GM12878 (cell line): ENCODE measurements around the gene ZNG1C. TPM values are rescaled to one million over a fixed set of nuclear protein-coding genes. Genes with fewer than 3 reads are reported as not detected.
"Not testable (repeated sequence)": the region's sequence is repeated elsewhere in the genome, so short reads cannot be mapped to it uniquely, and the experiment has no call there.

Experiments
- ATAC-seq: fragments of 200-7000 bp; cut with Tn5 transposase; 3 replicates; pipeline ENCODE4 v1.9.1; 2020; ENCODE audit warnings: mild to moderate bottlenecking, moderate library complexity
- BruUV-seq: library from RNA; stranded (reverse); fragments of 400-500 nt; replicated peaks from 2 replicates; lab custom pipeline; 2021; lab: Mats Ljungman, UMichigan
- CTCF ChIA-PET: fragments of 300-600 bp; sonication (Branson Sonifier 250); formaldehyde crosslinking; extraction: SDS; loops from one replicate; lab custom pipeline; 2021; ENCODE audit warnings: inconsistent platforms; lab: Yijun Ruan, JAX
- POLR2A ChIA-PET: fragments of 350-600 bp; formaldehyde crosslinking; extraction: SDS; loops from one replicate; lab custom pipeline; 2021; ENCODE audit warnings: inconsistent platforms; lab: Charles Lee
- RAD21 ChIA-PET: fragments of 300-600 bp; sonication (Branson Sonifier 250); formaldehyde crosslinking; loops from one replicate; lab custom pipeline; 2023; ENCODE audit warnings: antibody characterized with exemption; ENCODE audit not compliant: unreplicated experiment; lab: Charles Lee
- SMC1A ChIA-PET: fragments of 300-600 bp; sonication (Branson Sonifier 250); formaldehyde crosslinking; loops from one replicate; lab custom pipeline; 2023; ENCODE audit not compliant: unreplicated experiment, uncharacterized antibody; lab: Charles Lee
- DNase-seq: peaks from one replicate; pipeline ENCODE4 v3.0.0-alpha.2; 2011; ENCODE audit warnings: low read depth, low spot score
- FAIRE-seq: peaks from 3 replicates; lab custom pipeline; 2011; peaks lifted over from hg19 to GRCh38; lab: Jason Lieb, UNC
- H2AFZ ChIP-seq: 2 replicates; pipeline ENCODE4 v1.6.0; 2011; ENCODE audit warnings: low read depth, low read length, control low read depth; ENCODE audit not compliant: control insufficient read depth
- H3K27ac ChIP-seq: 2 replicates; pipeline ENCODE4 v1.5.1; 2011; ENCODE audit warnings: control low read depth; ENCODE audit not compliant: control insufficient read depth, insufficient read depth
- H3K27me3 ChIP-seq, 2 experiments: replicated peaks in 1 of 2; 2 replicates each; pipeline versions ENCODE4 v1.6.0 to v1.6.1; 2011; ENCODE audit warnings: low read length in 1 of 2; ENCODE audit not compliant: control insufficient read depth in 2 of 2, insufficient read depth in 2 of 2
- H3K36me3 ChIP-seq, 2 experiments: 2 replicates each; pipeline ENCODE4 v1.5.1; 2011; ENCODE audit warnings: low read length in 1 of 2; ENCODE audit not compliant: control insufficient read depth in 2 of 2, insufficient read depth in 2 of 2
- H3K4me1 ChIP-seq: 2 replicates; pipeline ENCODE4 v1.6.1; 2011; ENCODE audit warnings: mild to moderate bottlenecking, low read length, moderate library complexity, mixed read lengths; ENCODE audit not compliant: control insufficient read depth, insufficient read depth
- H3K4me2 ChIP-seq: 2 replicates; pipeline ENCODE4 v1.6.0; 2011; ENCODE audit warnings: control low read depth; ENCODE audit not compliant: control insufficient read depth, insufficient read depth
- H3K4me3 ChIP-seq: fragments of 200-600 bp; sonication (generic); 2 replicates; pipeline ENCODE4 v1.5.1; 2016
- H3K79me2 ChIP-seq: 2 replicates; pipeline ENCODE4 v1.6.0; 2011; ENCODE audit warnings: low read length; ENCODE audit not compliant: control insufficient read depth, insufficient read depth
- H3K9ac ChIP-seq: 2 replicates; pipeline ENCODE4 v1.8.0; 2011; ENCODE audit warnings: low read length, control low read depth, mixed read lengths; ENCODE audit not compliant: control insufficient read depth, insufficient read depth
- H3K9me3 ChIP-seq: replicated peaks from 3 replicates; pipeline ENCODE4 v1.5.1; 2011; ENCODE audit warnings: mild to moderate bottlenecking, low read length; ENCODE audit not compliant: control insufficient read depth, insufficient read depth
- H4K20me1 ChIP-seq: 2 replicates; pipeline ENCODE4 v1.6.0; 2011; ENCODE audit not compliant: control insufficient read depth, insufficient read depth
- WGBS: methylation state at CpG from one replicate; pipeline ENCODE4 v1.1.6; 2016; ENCODE audit warnings: low lambda C conversion rate; ENCODE audit not compliant: insufficient replicate concordance, insufficient coverage; ENCODE audit errors: missing lambda C conversion rate; 5-methylcytosine and 5-hydroxymethylcytosine counted together
- in situ Hi-C: fragments of 300-500 bp; cut with MboI; formaldehyde crosslinking; loops from 9 replicates; pipeline ENCODE4 v1.14.3; 2018; ENCODE audit warnings: mixed read lengths
- intact Hi-C: fragments of 100-400 bp; cut with micrococcal nuclease; formaldehyde crosslinking; loops from one replicate; pipeline ENCODE4 v1.14.2; 2022; ENCODE audit not compliant: unreplicated experiment
- polyA plus RNA-seq, 11 experiments: library from polyadenylated mRNA; depleted of rRNA in 4 of 11; unstranded in 6 of 11; stranded (reverse) in 5 of 11; fragments of >200 nt; fragmentation: Nextera tagmentation in 4 of 11; fragmentation: Illumina TruSeq in 1 of 11; extraction: Ambion mirVana in 4 of 11; extraction: Trizol in 1 of 11; gene quantifications; 1 replicate in 1 of 11; 2 replicates in 10 of 11; pipeline versions ENCODE4 v1.2.1 to v1.2.3, GENCODE V29; 2011 to 2016; ENCODE audit warnings: inconsistent platforms in 2 of 11, missing spikeins in 2 of 11, low read depth in 1 of 11
- total RNA-seq, 4 experiments: library from RNA; depleted of rRNA in 3 of 4; stranded (reverse); fragments of >200 nt in 3 of 4; fragmentation: Illumina TruSeq in 1 of 4; extraction: Trizol in 1 of 4; gene quantifications; 2 replicates each; pipeline versions ENCODE4 v1.2.1 to v1.2.3, GENCODE V29; 2013 to 2021

The ZNG1C gene
- total and polyA plus RNA-seq, 10 of the 15 experiments (the other 5 are each of a cell fraction or from before 2014, with no cell fraction given): 27.7 to 111 (median 58.8) TPM

GRCh38 chr9:68302567-68302966 lies 60.8 kb downstream of the ZNG1C start, which contains the start of gene FOXD4L3:
Gene FOXD4L3, plus strand, starts transcription at chr9:68302867. Its CDS starts 85 bp downstream, at chr9:68302952.
- H2AFZ ChIP-seq, BruUV-seq, H3K4me1 ChIP-seq, H3K36me3 ChIP-seq, H3K4me2 ChIP-seq, FAIRE-seq, H3K4me3 ChIP-seq, H3K9ac ChIP-seq, H3K27ac ChIP-seq, H3K27me3 ChIP-seq, ATAC-seq, in situ Hi-C loops, POLR2A ChIA-PET, DNase-seq, H3K9me3 ChIP-seq, CTCF ChIA-PET, SMC1A ChIA-PET, H3K79me2 ChIP-seq, H4K20me1 ChIP-seq, intact Hi-C loops, RAD21 ChIA-PET: not testable (repeated sequence)
- WGBS: 41% methylated on average over 3 of the region's 15 CpGs

GRCh38 chr9:68303771-68304170 lies 62.0 kb downstream of the ZNG1C start:
- in situ Hi-C loops, FAIRE-seq, RAD21 ChIA-PET, POLR2A ChIA-PET, H3K27ac ChIP-seq, intact Hi-C loops, H3K4me1 ChIP-seq, H3K4me2 ChIP-seq, H4K20me1 ChIP-seq, CTCF ChIA-PET, H3K4me3 ChIP-seq, H3K36me3 ChIP-seq, DNase-seq, SMC1A ChIA-PET, H3K9ac ChIP-seq, BruUV-seq, H2AFZ ChIP-seq, H3K9me3 ChIP-seq, H3K79me2 ChIP-seq, H3K27me3 ChIP-seq: not testable (repeated sequence)
- peak; percentile 36; the same call in 1 of the 3 replicates for ATAC-seq
- 0% methylated on average over 1 of the region's 30 CpGs for WGBS

GRCh38 chr9:68304212-68304611 lies 62.4 kb downstream of the ZNG1C start:
- BruUV-seq, intact Hi-C loops, RAD21 ChIA-PET, CTCF ChIA-PET, in situ Hi-C loops, H3K4me2 ChIP-seq, H3K36me3 ChIP-seq, POLR2A ChIA-PET, H3K27ac ChIP-seq, H3K79me2 ChIP-seq, FAIRE-seq, H2AFZ ChIP-seq, H3K9me3 ChIP-seq, H4K20me1 ChIP-seq, H3K4me3 ChIP-seq, ATAC-seq, H3K9ac ChIP-seq, H3K27me3 ChIP-seq, DNase-seq, SMC1A ChIA-PET, H3K4me1 ChIP-seq: not testable (repeated sequence)
- WGBS: 67% methylated on average over 10 of the region's 21 CpGs

- WGBS: 21% methylated on average over 3 of the region's 4 CpGs
- H3K4me3 ChIP-seq, SMC1A ChIA-PET, H3K27ac ChIP-seq, RAD21 ChIA-PET, H3K4me1 ChIP-seq, FAIRE-seq, H3K9ac ChIP-seq, BruUV-seq, H4K20me1 ChIP-seq, CTCF ChIA-PET, intact Hi-C loops, DNase-seq, ATAC-seq, POLR2A ChIA-PET, H3K4me2 ChIP-seq, H2AFZ ChIP-seq, H3K27me3 ChIP-seq, H3K36me3 ChIP-seq, H3K79me2 ChIP-seq, in situ Hi-C loops, H3K9me3 ChIP-seq: not testable (repeated sequence)
These were observed 63.0 kb downstream of the ZNG1C start for GRCh38 chr9:68304777-68305176.
